Panc1 (cell line): Measurements from ENCODE around the gene PSG6. TPM values are rescaled to one million over a fixed set of nuclear protein-coding genes. Genes with fewer than 3 reads are reported as not detected.
"Not testable (repeated sequence)": the region's sequence is repeated elsewhere in the genome, so short reads cannot be mapped to it uniquely, and the experiment has no call there.

ENCODE experiments used
- ATAC-seq: fragments of 200-7000 bp; cut with Tn5 transposase; 2 replicates; pipeline ENCODE4 v1.9.1; 2020; ENCODE audit warnings: mild to moderate bottlenecking, moderate library complexity
- BruUV-seq: library from RNA; stranded (reverse); fragments of 400-500 nt; replicated peaks from 2 replicates; lab custom pipeline; 2021; lab: Mats Ljungman, UMichigan
- CTCF ChIA-PET: fragments of 300-600 bp; sonication (Branson Sonifier 250); formaldehyde crosslinking; loops from one replicate; lab custom pipeline; 2022; ENCODE audit warnings: antibody characterized with exemption; lab: Charles Lee
- POLR2A ChIA-PET: fragments of 300-600 bp; sonication (Branson Sonifier 250); formaldehyde crosslinking; loops from one replicate; lab custom pipeline; 2022; ENCODE audit warnings: antibody characterized with exemption; lab: Charles Lee
- DNase-seq: peaks from one replicate; pipeline ENCODE4 v3.0.0-alpha.2; 2010; ENCODE audit warnings: low read depth, low spot score
- H3K27ac ChIP-seq: 2 replicates; pipeline ENCODE4 v1.5.1; 2011; ENCODE audit warnings: mild to moderate bottlenecking, low read length, inconsistent platforms
- H3K27me3 ChIP-seq: fragments of 200-500 bp; sonication (Bioruptor generic); 2 replicates; pipeline ENCODE4 v1.6.0; 2014; ENCODE audit warnings: low read length, inconsistent platforms; ENCODE audit not compliant: control insufficient read depth, insufficient read depth
- H3K36me3 ChIP-seq: fragments of 200-500 bp; sonication (Bioruptor generic); 2 replicates; pipeline ENCODE4 v1.5.1; 2014; ENCODE audit warnings: inconsistent platforms, mild to moderate bottlenecking, low read length, moderate library complexity; ENCODE audit not compliant: control insufficient read depth, insufficient read depth
- H3K4me1 ChIP-seq: 2 replicates; pipeline ENCODE4 v1.5.1; 2011; ENCODE audit warnings: inconsistent platforms, mild to moderate bottlenecking, low read length, moderate library complexity; ENCODE audit not compliant: control insufficient read depth, insufficient read depth
- H3K4me3 ChIP-seq, 2 experiments: 2 replicates each; pipeline ENCODE4 v1.5.1; 2011 to 2012; ENCODE audit warnings: low read depth in 2 of 2, low read length in 2 of 2, mild to moderate bottlenecking in 2 of 2, inconsistent platforms in 1 of 2, moderate library complexity in 1 of 2
- H3K9me3 ChIP-seq: fragments of 200-500 bp; sonication (Bioruptor generic); 2 replicates; pipeline ENCODE4 v1.5.1; 2014; ENCODE audit warnings: low read depth, mild to moderate bottlenecking, inconsistent platforms, low read length, moderate library complexity; ENCODE audit not compliant: control insufficient read depth, insufficient read depth
- CTCF ChIP-seq: fragments of 450-650 bp; IDR thresholded peaks from 2 replicates; pipeline ENCODE4 v1.5.1; 2017; ENCODE audit warnings: mild to moderate bottlenecking
- POLR2AphosphoS5 ChIP-seq: IDR thresholded peaks from 2 replicates; pipeline ENCODE4 v1.6.1; 2012; ENCODE audit warnings: mild to moderate bottlenecking, low read depth, low read length, moderate library complexity
- in situ Hi-C: cut with HindIII; loops from 2 replicates; pipeline ENCODE4 v1.10.0; 2016; ENCODE audit warnings: low sequenced_read_pairs, low pct_unique_long_range_greater_than_20kb
- intact Hi-C: fragments of 100-400 bp; cut with micrococcal nuclease; formaldehyde crosslinking; loops from one replicate; pipeline ENCODE4 v1.10.0; 2022; ENCODE audit not compliant: unreplicated experiment
- total RNA-seq: library from RNA; stranded (reverse); gene quantifications from one replicate; pipeline ENCODE4 v1.2.1, GENCODE V29; 2021; ENCODE audit not compliant: unreplicated experiment

PSG6 gene
- total RNA-seq, 1 experiment from 2014 or later: not detected

GRCh38 chr19:42952126-42952525 is 34.4 kb upstream of the PSG6 start:
- H3K27me3 ChIP-seq, H3K36me3 ChIP-seq, CTCF ChIA-PET, ATAC-seq, H3K4me3 ChIP-seq, H3K27ac ChIP-seq, H3K9me3 ChIP-seq, POLR2A ChIA-PET, DNase-seq, in situ Hi-C loops, H3K4me1 ChIP-seq, BruUV-seq, intact Hi-C loops: not testable (repeated sequence)

GRCh38 chr19:42951476-42951875 is 33.8 kb upstream of the PSG6 start:
- H3K4me1 ChIP-seq, BruUV-seq, H3K4me3 ChIP-seq, CTCF ChIA-PET, H3K9me3 ChIP-seq, ATAC-seq, in situ Hi-C loops, POLR2A ChIA-PET, H3K27me3 ChIP-seq, intact Hi-C loops, H3K27ac ChIP-seq, DNase-seq, H3K36me3 ChIP-seq: not testable (repeated sequence)

- in situ Hi-C loops: no loop called here
- intact Hi-C loops: no loop called here
- ATAC-seq (no peak), DNase-seq (no peak)
- H3K4me1 ChIP-seq: no peaks in the 10 kb centered on the region
- BruUV-seq: no TSS peak
- H3K36me3 ChIP-seq: no peaks in the 10 kb centered on the region
- no peak overlapping the region for H3K27ac ChIP-seq
- CTCF ChIA-PET: interaction anchor here (0.6 kb wide), 1 partner anchor 924 kb away, joined by 7 read pairs; no protein-coding TSS in a partner anchor
- H3K27me3 ChIP-seq: no peaks in the 10 kb centered on the region
- no peaks in the 10 kb centered on the region for H3K9me3 ChIP-seq
- TF ChIP-seq CTCF (peak; percentile 74), POLR2AphosphoS5 (no peak)
- POLR2A ChIA-PET: no interaction called here
- H3K4me3 ChIP-seq: no peak overlapping the region
These were observed 24.6 kb upstream of the PSG6 start for GRCh38 chr19:42942187-42942789.

GRCh38 chr19:42937107-42937506 is 19.4 kb upstream of the PSG6 start, which contains the start of gene PSG7:
Gene PSG7, minus strand, starts transcription at chr19:42937207. Its CDS starts 131 bp downstream, at chr19:42937076.
- in situ Hi-C loops, BruUV-seq: not testable (repeated sequence)

GRCh38 chr19:42934726-42935125 is 17.0 kb upstream of the PSG6 start:
- intact Hi-C loops, in situ Hi-C loops, CTCF ChIA-PET, H3K4me3 ChIP-seq, ATAC-seq, H3K27me3 ChIP-seq, H3K36me3 ChIP-seq, H3K4me1 ChIP-seq, BruUV-seq, POLR2A ChIA-PET, H3K27ac ChIP-seq, H3K9me3 ChIP-seq, DNase-seq: not testable (repeated sequence)

More at GRCh38 chr19:42937107-42937506, 19.4 kb upstream of the PSG6 start, which contains the start of gene PSG7:
- H3K27me3 ChIP-seq, ATAC-seq, POLR2A ChIA-PET, H3K27ac ChIP-seq, H3K36me3 ChIP-seq, H3K4me1 ChIP-seq, intact Hi-C loops, H3K4me3 ChIP-seq, H3K9me3 ChIP-seq, CTCF ChIA-PET, DNase-seq: not testable (repeated sequence)

- CTCF ChIA-PET, DNase-seq, H3K27me3 ChIP-seq, H3K9me3 ChIP-seq, ATAC-seq, H3K36me3 ChIP-seq, BruUV-seq, H3K4me1 ChIP-seq, in situ Hi-C loops, H3K27ac ChIP-seq, intact Hi-C loops, H3K4me3 ChIP-seq, POLR2A ChIA-PET: not testable (repeated sequence)
These were observed 16.5 kb upstream of the PSG6 start for GRCh38 chr19:42934183-42934582.

- H3K36me3 ChIP-seq, CTCF ChIA-PET, DNase-seq, BruUV-seq, in situ Hi-C loops, H3K27ac ChIP-seq, intact Hi-C loops, H3K4me1 ChIP-seq, H3K9me3 ChIP-seq, POLR2A ChIA-PET, H3K4me3 ChIP-seq, ATAC-seq, H3K27me3 ChIP-seq: not testable (repeated sequence)
These were observed 15.7 kb upstream of the PSG6 start for GRCh38 chr19:42933412-42933811.
